HG02970 (cell line): Measurements from ENCODE around the gene INSYN1.

ENCODE experiments used
- ATAC-seq: cut with Tn5 transposase; IDR thresholded peaks from one replicate; pipeline ENCODE4 v1.9.1; 2021; ENCODE audit warnings: mild to moderate bottlenecking, moderate library complexity, moderate number of reproducible peaks; ENCODE audit not compliant: unreplicated experiment, low FRiP score

Gene INSYN1

DNA sequence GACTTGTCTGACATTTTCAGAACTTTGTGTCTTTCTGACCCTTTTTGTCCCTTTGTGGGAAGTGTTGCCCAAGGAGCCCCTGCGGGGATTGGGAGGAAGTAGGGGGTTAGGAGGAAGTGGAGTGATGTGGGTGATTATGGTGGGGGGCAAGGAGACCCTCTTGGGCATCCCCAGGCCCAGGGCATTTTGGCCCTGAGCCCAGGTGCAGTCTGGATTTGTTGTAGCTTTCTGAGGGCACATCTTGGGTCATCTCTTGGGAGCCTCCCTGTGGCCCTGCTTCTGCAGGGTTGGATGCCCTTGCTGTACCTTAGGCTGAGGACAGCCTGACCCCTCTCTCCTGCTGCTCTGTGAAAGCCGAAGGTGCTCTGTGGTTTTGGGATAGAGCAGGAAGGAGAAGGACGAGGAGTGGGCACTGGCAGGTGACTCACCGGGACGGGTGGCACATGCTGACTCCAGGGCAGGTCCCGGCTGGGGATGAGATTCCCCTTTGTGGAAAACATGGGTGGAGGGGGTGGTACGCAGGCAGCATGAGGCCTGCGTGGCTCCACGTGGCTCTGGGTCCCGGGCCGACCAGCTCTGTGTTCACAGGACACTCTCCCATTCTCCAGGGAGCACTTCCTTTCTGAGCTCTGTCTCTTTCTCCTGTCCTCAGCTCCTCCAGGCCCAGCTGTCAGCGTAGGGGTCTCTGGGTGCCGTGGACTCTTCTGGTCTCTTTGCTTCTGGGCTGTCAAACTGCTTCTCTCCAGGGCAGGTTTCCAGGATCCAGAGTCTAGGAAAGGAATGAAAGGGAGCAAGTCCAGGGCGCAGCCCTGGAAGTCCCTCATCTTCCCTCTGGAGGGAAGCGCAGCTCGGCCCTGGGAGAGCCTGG is 57.1 kb downstream of the INSYN1 start:
- no peak for ATAC-seq

DNA sequence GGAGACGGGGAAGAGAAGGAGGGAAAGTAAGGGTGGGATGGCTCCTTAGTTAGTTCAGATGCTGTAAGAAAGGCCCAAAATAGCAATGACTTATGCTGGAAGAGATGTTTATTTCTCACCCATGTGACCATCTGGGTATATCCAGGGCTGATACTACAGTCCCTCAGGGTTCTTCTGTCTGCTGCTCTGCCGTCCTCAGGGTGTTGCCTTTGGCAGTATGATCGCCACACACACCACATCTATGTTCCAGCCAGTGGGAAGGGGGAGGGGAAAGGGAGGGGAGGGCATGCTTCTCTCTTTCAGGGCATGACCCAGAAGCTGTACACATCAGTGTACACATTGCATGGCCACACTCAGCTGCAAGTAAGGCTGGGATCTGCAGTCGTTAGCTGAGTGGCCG is 58.7 kb downstream of the INSYN1 start:
- ATAC-seq: no peak

DNA sequence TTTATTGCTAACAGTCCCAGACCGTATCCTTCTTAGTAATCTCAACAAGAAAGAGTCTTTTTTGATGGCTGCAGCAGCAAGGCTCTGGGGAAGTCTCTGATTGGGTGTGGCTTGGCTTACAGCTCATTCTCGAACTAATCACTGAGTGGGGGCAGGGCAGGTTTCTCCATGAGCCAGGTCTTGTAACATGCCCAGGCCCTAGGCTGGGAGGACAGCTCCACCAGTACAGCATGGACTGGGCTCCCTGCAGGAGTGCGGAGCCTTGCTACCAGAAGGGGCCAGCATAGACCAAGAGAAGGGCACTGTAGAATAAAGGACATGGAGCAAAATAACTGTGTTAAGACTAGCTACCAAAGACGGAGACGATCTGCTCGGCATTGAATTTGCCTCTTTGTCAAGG is 61.8 kb downstream of the INSYN1 start:
- no peak for ATAC-seq

DNA sequence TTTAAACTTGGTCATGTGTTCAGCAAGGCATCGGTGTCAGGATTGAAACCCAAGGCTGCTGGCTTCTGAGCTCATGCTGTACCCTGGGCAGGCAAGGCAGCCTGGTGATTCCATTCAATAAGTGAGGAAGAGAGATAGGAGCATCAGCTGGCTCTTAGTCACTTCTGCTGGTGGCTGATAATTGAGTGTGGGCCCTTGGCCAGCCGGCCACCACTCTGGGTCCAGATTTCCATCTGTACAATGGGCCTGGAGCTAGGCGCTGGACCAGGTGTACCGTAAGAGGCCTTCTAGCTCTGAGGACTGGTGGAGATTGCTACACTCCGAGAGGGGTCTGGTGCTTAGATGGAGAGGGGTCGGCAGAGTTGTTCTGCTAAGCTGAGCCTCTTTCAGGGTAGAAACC is 64.7 kb downstream of the INSYN1 start:
- no peak for ATAC-seq

DNA sequence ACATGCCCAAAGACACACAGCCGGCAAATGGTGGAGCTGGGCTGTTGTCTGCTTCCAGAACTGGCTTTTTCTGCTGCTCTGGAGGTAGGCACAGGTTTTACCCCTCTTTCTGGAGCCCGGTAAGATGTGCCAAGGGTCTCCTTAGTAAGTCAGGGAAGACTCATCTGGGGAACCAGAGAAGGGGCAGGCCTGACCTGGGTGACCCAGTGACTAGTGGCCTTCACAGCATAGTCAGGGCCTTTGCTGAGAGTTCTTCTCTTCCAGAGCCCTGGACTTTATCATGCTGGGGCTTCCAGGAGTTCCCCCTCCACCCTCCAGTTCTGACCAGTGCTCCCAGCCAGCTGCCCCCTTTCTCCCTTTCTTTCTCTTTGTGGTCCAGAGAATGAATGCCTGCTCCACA is 65.8 kb downstream of the INSYN1 start:
- ATAC-seq: no peak

DNA sequence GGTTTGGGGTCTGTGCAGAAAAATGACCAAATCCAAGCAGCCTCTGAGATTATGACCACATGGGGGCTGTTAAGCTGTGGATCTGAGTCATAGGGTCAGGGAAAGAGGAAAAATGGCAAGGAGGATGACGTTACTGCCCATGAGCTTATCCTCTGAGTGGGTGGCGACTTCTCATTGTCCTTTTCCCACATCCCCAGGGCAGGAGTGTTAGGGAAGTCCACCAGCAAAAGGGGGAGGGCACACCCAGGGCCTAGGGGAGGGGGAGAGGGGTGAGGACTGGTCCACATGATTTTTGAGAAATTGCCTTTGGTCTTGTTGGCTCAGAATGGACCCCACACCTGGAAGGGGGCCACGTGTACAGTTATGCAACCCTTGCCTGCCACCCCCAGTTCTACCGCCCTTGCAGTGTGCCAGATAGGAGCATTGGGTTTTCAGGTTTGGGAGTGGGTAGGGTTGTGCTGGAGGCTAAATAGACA is 66.3 kb downstream of the INSYN1 start:
- no peak for ATAC-seq

DNA sequence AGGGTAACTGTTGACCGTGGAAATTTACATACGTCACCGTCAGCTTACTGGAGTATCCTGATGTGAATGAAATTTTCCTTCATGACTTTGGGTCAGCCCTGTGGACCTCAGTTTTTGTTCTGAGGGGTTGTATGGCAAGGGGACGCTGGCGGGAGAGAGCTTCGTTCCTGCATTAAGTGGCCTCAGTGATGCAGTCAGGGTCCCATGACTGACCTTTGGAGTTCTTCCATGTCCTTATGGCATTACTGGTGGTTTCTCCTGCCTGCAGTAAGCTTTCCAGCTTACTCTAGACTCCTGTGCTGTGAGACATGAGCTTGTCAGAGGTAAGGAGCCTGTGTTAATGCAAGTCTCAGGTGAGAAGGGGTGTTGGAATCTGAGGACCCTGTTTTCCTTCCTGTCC is 67.2 kb downstream of the INSYN1 start:
- no peak for ATAC-seq
